Measurements from ENCODE around the gene IL20. TPM values are rescaled to one million over a fixed set of nuclear protein-coding genes. Genes with fewer than 3 reads are reported as not detected.

IL20 gene
- total RNA-seq, 2 experiments from 2014 or later: not detected

DNA sequence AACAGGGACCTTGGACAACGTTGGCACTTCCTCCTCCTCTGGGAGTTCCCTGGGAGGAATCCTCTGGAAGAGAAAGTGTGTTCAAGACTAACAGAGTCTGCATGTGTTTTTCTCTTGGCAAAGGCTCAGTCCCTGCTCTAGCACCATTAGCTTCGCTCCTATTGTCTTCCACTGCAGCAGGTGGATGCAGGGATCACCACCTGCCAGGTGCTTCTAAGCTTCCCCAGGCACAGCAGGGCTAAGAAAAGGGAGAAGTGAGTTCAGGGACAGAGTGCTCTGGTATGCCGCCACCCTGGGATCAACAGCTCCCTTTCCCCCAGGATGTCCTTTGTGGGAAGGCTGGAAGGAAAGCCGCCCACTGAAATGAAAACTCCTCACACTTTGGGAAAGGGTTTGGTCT lies 43.9 kb upstream of the IL20 start:
- Histone ChIP-seq H3K4me3 (ENCODE audit: low read depth, low read length, poor library complexity, severe bottlenecking) (no peak overlapping the region), H3K36me3 (ENCODE audit: insufficient read depth, low read length) (no peaks in the 10 kb centered on the region), H3K9me3 (ENCODE audit: low read length) (no peaks in the 10 kb centered on the region), H4K20me1 (ENCODE audit: insufficient read depth, low read length) (no peaks in the 10 kb centered on the region), H3K4me1 (ENCODE audit: insufficient read depth, low read length, poor library complexity, severe bottlenecking) (no peaks in the 10 kb centered on the region), H3K27ac (ENCODE audit: low read depth, low read length, poor library complexity, severe bottlenecking) (no peak overlapping the region), H3K79me2 (ENCODE audit: insufficient read depth, low read depth, low read length) (no peaks in the 10 kb centered on the region), H3K4me2 (ENCODE audit: low read length) (no peak overlapping the region), H2AFZ (ENCODE audit: low read length) (no peak overlapping the region), H3K9me2 (ENCODE audit: insufficient read depth, low read length) (no peaks in the 10 kb centered on the region)
- TF ChIP-seq, protein P1, sequence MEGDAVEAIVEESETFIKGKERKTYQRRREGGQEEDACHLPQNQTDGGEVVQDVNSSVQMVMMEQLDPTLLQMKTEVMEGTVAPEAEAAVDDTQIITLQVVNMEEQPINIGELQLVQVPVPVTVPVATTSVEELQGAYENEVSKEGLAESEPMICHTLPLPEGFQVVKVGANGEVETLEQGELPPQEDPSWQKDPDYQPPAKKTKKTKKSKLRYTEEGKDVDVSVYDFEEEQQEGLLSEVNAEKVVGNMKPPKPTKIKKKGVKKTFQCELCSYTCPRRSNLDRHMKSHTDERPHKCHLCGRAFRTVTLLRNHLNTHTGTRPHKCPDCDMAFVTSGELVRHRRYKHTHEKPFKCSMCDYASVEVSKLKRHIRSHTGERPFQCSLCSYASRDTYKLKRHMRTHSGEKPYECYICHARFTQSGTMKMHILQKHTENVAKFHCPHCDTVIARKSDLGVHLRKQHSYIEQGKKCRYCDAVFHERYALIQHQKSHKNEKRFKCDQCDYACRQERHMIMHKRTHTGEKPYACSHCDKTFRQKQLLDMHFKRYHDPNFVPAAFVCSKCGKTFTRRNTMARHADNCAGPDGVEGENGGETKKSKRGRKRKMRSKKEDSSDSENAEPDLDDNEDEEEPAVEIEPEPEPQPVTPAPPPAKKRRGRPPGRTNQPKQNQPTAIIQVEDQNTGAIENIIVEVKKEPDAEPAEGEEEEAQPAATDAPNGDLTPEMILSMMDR (conservative IDR thresholded peaks at IDR 0.05; ENCODE audit: low read length): no peak
- no peak for TF ChIP-seq EZH2phosphoT487 (IDR thresholded peaks at IDR 0.05; ENCODE audit: borderline replicate concordance, low read depth, low read length)
- DNase-seq (ENCODE audit: low spot score): no peak
- CTCF ChIA-PET (ENCODE audit: unreplicated experiment): interaction anchor here (0.5 kb wide), 1 partner anchor 275 kb away, joined by 3 read pairs; no protein-coding TSS in a partner anchor
- no TSS peak for BruUV-seq (replicated peaks)
- POLR2A ChIA-PET: no interaction called here
- intact Hi-C loops (cut with micrococcal nuclease; ENCODE audit: unreplicated experiment): no loop called here

GRCh38 chr1:206823727-206824126 lies 41.7 kb upstream of the IL20 start:
- no peak overlapping the region for H2AFZ ChIP-seq (ENCODE audit: low read length)
- DNase-seq (ENCODE audit: low spot score): no peak
- ChIA-PET POLR2A (no interaction called here), CTCF (ENCODE audit: unreplicated experiment) (no interaction called here)
- no peaks in the 10 kb centered on the region for H3K36me3 ChIP-seq (ENCODE audit: insufficient read depth, low read length)
- no peaks in the 10 kb centered on the region for H4K20me1 ChIP-seq (ENCODE audit: insufficient read depth, low read length)
- no peaks in the 10 kb centered on the region for H3K9me3 ChIP-seq (ENCODE audit: low read length)
- no peaks in the 10 kb centered on the region for H3K9me2 ChIP-seq (ENCODE audit: insufficient read depth, low read length)
- intact Hi-C loops (cut with micrococcal nuclease; ENCODE audit: unreplicated experiment): no loop called here
- no peak overlapping the region for H3K4me3 ChIP-seq (ENCODE audit: low read depth, low read length, poor library complexity, severe bottlenecking)
- TF ChIP-seq, protein P1 (conservative IDR thresholded peaks at IDR 0.05; ENCODE audit: low read length): no peak
- no peak for TF ChIP-seq EZH2phosphoT487 (IDR thresholded peaks at IDR 0.05; ENCODE audit: borderline replicate concordance, low read depth, low read length)
- no peak overlapping the region for H3K27ac ChIP-seq (ENCODE audit: low read depth, low read length, poor library complexity, severe bottlenecking)
- no peaks in the 10 kb centered on the region for H3K79me2 ChIP-seq (ENCODE audit: insufficient read depth, low read depth, low read length)
- no peak overlapping the region for H3K4me2 ChIP-seq (ENCODE audit: low read length)
- H3K4me1 ChIP-seq (ENCODE audit: insufficient read depth, low read length, poor library complexity, severe bottlenecking): peaks cover 6% of the 10 kb centered on the region
- BruUV-seq (replicated peaks): no TSS peak

- intact Hi-C loops (cut with micrococcal nuclease; ENCODE audit: unreplicated experiment): no loop called here
- ChIA-PET CTCF (ENCODE audit: unreplicated experiment) (no interaction called here), POLR2A (interaction anchor here (0.6 kb wide), 1 partner anchor 52 kb away, joined by 3 read pairs; the partner anchor contains the start of gene IL10)
- Histone ChIP-seq H3K36me3 (ENCODE audit: insufficient read depth, low read length) (no peaks in the 10 kb centered on the region), H3K4me1 (ENCODE audit: insufficient read depth, low read length, poor library complexity, severe bottlenecking) (peaks cover 12% of the 10 kb centered on the region), H3K9me3 (ENCODE audit: low read length) (no peaks in the 10 kb centered on the region), H3K9me2 (ENCODE audit: insufficient read depth, low read length) (no peaks in the 10 kb centered on the region), H3K79me2 (ENCODE audit: insufficient read depth, low read depth, low read length) (no peaks in the 10 kb centered on the region), H3K4me3 (ENCODE audit: low read depth, low read length, poor library complexity, severe bottlenecking) (no peak overlapping the region), H3K27ac (ENCODE audit: low read depth, low read length, poor library complexity, severe bottlenecking) (no peak overlapping the region), H4K20me1 (ENCODE audit: insufficient read depth, low read length) (no peaks in the 10 kb centered on the region), H2AFZ (ENCODE audit: low read length) (no peak overlapping the region), H3K4me2 (ENCODE audit: low read length) (no peak overlapping the region)
- no peak for DNase-seq (ENCODE audit: low spot score)
- no peak for TF ChIP-seq EZH2phosphoT487 (IDR thresholded peaks at IDR 0.05; ENCODE audit: borderline replicate concordance, low read depth, low read length)
- TF ChIP-seq, protein P1 (conservative IDR thresholded peaks at IDR 0.05; ENCODE audit: low read length): no peak
- no TSS peak for BruUV-seq (replicated peaks)
These were observed 41.1 kb upstream of the IL20 start for GRCh38 chr1:206824331-206824730.

Data from OCI-LY7 (cell line).